ENCODE data around the gene PRR27.
"Not testable (repeated sequence)": the region's sequence is repeated elsewhere in the genome, so short reads cannot be mapped to it uniquely, and the experiment has no call there.

Gene PRR27

DNA sequence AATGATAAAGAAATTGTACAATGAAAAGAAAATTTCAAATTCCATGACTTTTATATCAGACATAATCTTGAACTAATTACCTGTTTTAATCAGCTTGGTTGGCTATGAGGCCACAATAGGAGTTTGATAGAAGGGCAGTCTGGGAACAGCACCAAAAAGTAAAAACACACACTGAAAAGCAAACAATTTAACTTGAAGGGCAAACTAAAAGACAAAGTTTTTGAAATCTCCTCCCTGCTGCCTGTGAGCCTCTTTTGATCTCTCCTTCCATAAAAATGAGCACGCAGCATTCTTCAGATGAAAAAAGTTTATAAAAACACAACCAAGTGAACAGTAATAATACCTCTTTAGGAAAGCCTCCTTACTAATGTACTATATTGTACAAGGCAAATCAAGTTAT is 49.6 kb downstream of the PRR27 start:
- DNase-seq = no peak

DNA sequence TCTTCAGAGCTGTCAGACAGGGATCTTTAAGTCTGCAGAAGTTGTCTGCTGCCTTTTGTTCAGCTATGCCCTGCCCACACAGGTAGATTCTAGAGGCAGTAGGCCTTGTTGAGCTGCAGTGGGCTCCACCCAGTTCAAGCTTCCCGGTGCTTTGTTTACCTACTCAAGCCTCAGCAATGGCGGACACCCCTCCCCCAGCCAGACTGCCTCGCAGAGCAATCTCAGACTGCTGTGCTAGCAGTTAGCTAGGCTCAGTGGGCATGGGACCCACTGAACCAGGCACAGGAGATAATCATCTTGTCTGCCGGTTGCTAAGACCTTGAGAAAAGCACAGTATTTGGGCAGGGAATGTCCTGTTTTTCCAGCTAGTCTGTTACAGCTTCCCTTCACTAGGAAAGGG is 58.7 kb downstream of the PRR27 start:
- not testable (repeated sequence) for DNase-seq

Data from stimulated activated naive CD4-positive, alpha-beta T cell (primary cell).